IMR-90 (cell line): ENCODE measurements around the gene MRAP. TPM values are rescaled to one million over a fixed set of nuclear protein-coding genes. Genes with fewer than 3 reads are reported as not detected.

Source experiments
- ATAC-seq: fragments of 200-7000 bp; cut with Tn5 transposase; 2 replicates; pipeline ENCODE4 v1.9.1; 2020; ENCODE audit warnings: low read depth, mild to moderate bottlenecking, moderate library complexity
- BruUV-seq: library from RNA; stranded (reverse); fragments of 400-500 nt; replicated peaks from 2 replicates; lab custom pipeline; 2021; lab: Mats Ljungman, UMichigan
- CTCF ChIA-PET: fragments of 300-600 bp; formaldehyde crosslinking; extraction: SDS; loops from one replicate; lab custom pipeline; 2021; ENCODE audit warnings: antibody characterized with exemption; lab: Yijun Ruan, JAX
- POLR2A ChIA-PET: fragments of 300-600 bp; sonication (Branson Sonifier 250); formaldehyde crosslinking; loops from one replicate; lab custom pipeline; 2022; ENCODE audit warnings: antibody characterized with exemption; ENCODE audit not compliant: unreplicated experiment; lab: Charles Lee
- DNase-seq: peaks from one replicate; pipeline ENCODE4 v3.0.0; 2013
- H2AFZ ChIP-seq: replicated peaks from 2 replicates; pipeline ENCODE3; 2013; ENCODE audit warnings: low read length, mild to moderate bottlenecking; ENCODE audit not compliant: poor library complexity
- H2AK5ac ChIP-seq: 2 replicates; pipeline ENCODE4 v1.6.1; 2013; ENCODE audit warnings: low read depth, low read length, inconsistent platforms
- H2AK9ac ChIP-seq: replicated peaks from 2 replicates; pipeline ENCODE3; 2013; ENCODE audit warnings: mild to moderate bottlenecking, low read depth, low read length, moderate library complexity; ENCODE audit not compliant: poor library complexity
- H2BK120ac ChIP-seq: 2 replicates; pipeline ENCODE4 v1.6.1; 2013; ENCODE audit warnings: low read depth, low read length, inconsistent platforms
- H2BK15ac ChIP-seq: 3 replicates; pipeline ENCODE4 v1.6.1; 2013; ENCODE audit warnings: low read depth, low read length, inconsistent platforms
- H2BK20ac ChIP-seq: 2 replicates; pipeline ENCODE4 v1.6.1; 2013; ENCODE audit warnings: low read depth, mild to moderate bottlenecking, inconsistent platforms, low read length, moderate library complexity
- H2BK5ac ChIP-seq: 2 replicates; pipeline ENCODE4 v1.6.1; 2013; ENCODE audit warnings: mild to moderate bottlenecking, low read depth, low read length, inconsistent platforms; ENCODE audit not compliant: poor library complexity, severe bottlenecking
- H3K14ac ChIP-seq: replicated peaks from 2 replicates; pipeline ENCODE4 v1.6.1; 2013; ENCODE audit warnings: low read depth, low read length, inconsistent platforms
- H3K18ac ChIP-seq: 2 replicates; pipeline ENCODE4 v1.6.1; 2013; ENCODE audit warnings: low read depth, low read length, control low read depth
- H3K23ac ChIP-seq: 2 replicates; pipeline ENCODE4 v1.6.1; 2013; ENCODE audit warnings: low read depth, low read length, inconsistent platforms
- H3K27ac ChIP-seq: 2 replicates; pipeline ENCODE4 v1.5.1; 2013; ENCODE audit warnings: mild to moderate bottlenecking, control low read depth, low read length; ENCODE audit not compliant: insufficient read depth
- H3K27me3 ChIP-seq: 2 replicates; pipeline ENCODE4 v1.6.1; 2013; ENCODE audit warnings: low read length; ENCODE audit not compliant: control insufficient read depth, insufficient read depth
- H3K36me3 ChIP-seq: 2 replicates; pipeline ENCODE4 v1.6.1; 2013; ENCODE audit warnings: low read length, mixed read lengths; ENCODE audit not compliant: control insufficient read depth, insufficient read depth
- H3K4ac ChIP-seq: 2 replicates; pipeline ENCODE4 v1.6.1; 2013; ENCODE audit warnings: low read depth, low read length, inconsistent platforms
- H3K4me1 ChIP-seq: 2 replicates; pipeline ENCODE4 v1.6.1; 2013; ENCODE audit warnings: low read length, mixed read lengths; ENCODE audit not compliant: control insufficient read depth, insufficient read depth
- H3K4me2 ChIP-seq: 2 replicates; pipeline ENCODE4 v1.6.1; 2013; ENCODE audit warnings: low read depth, mild to moderate bottlenecking, control low read depth, low read length, moderate library complexity
- H3K4me3 ChIP-seq: 2 replicates; pipeline ENCODE4 v1.5.1; 2013; ENCODE audit warnings: low read depth, mild to moderate bottlenecking, control low read depth, low read length, moderate library complexity; ENCODE audit not compliant: insufficient read depth
- H3K56ac ChIP-seq: 2 replicates; pipeline ENCODE4 v1.6.1; 2013; ENCODE audit warnings: low read length, inconsistent platforms; ENCODE audit not compliant: insufficient read depth; ENCODE audit errors: extremely low read depth
- H3K79me1 ChIP-seq, 2 experiments: 2 replicates each; pipeline ENCODE4 v1.6.1; 2013; ENCODE audit warnings: low read length in 2 of 2, inconsistent platforms in 1 of 2, low read depth in 1 of 2
- H3K9ac ChIP-seq: 2 replicates; pipeline ENCODE4 v1.6.1; 2013; ENCODE audit warnings: low read depth, low read length, control low read depth
- H3K9me1 ChIP-seq: 2 replicates; pipeline ENCODE4 v1.6.1; 2013; ENCODE audit warnings: low read length, inconsistent platforms; ENCODE audit not compliant: insufficient read depth
- H3K9me3 ChIP-seq: 2 replicates; pipeline ENCODE4 v1.6.1; 2013; ENCODE audit warnings: low read length; ENCODE audit not compliant: control insufficient read depth, insufficient read depth
- H4K20me1 ChIP-seq: 2 replicates; pipeline ENCODE4 v1.6.1; 2013; ENCODE audit warnings: low read length, inconsistent platforms; ENCODE audit not compliant: insufficient read depth
- H4K5ac ChIP-seq: 2 replicates; pipeline ENCODE4 v1.6.1; 2013; ENCODE audit warnings: mild to moderate bottlenecking, low read depth, low read length, control low read depth
- H4K8ac ChIP-seq, 2 experiments: 2 replicates each; pipeline ENCODE4 v1.6.1; 2013; ENCODE audit warnings: low read depth in 2 of 2, low read length in 2 of 2, control low read depth in 1 of 2, inconsistent platforms in 1 of 2
- H4K91ac ChIP-seq: 2 replicates; pipeline ENCODE4 v1.6.1; 2013; ENCODE audit warnings: low read depth, low read length, inconsistent platforms; ENCODE audit not compliant: insufficient read depth
- CEBPB ChIP-seq: IDR thresholded peaks from 2 replicates; pipeline ENCODE4 v1.6.1; 2012; ENCODE audit warnings: low read depth, low read length, improper control_type of control experiment
- CHD1 ChIP-seq: IDR thresholded peaks from 2 replicates; pipeline ENCODE4 v1.6.1; 2012; ENCODE audit warnings: low read depth, low read length, improper control_type of control experiment
- POLR2A ChIP-seq: IDR thresholded peaks from 2 replicates; pipeline ENCODE4 v1.6.1; 2012; ENCODE audit warnings: mild to moderate bottlenecking, low read depth, low read length
- RFX5 ChIP-seq: IDR thresholded peaks from 2 replicates; pipeline ENCODE4 v1.8.0; 2012; ENCODE audit warnings: low read depth, mild to moderate bottlenecking, low read length, moderate library complexity
- WGBS, 2 experiments: methylation state at CpG; one replicate each; pipeline versions ENCODE4 v1.1.5 to v1.1.7; 2013; ENCODE audit warnings: missing lambda C conversion rate in 2 of 2; ENCODE audit not compliant: insufficient read length in 1 of 2; ENCODE audit errors: extremely low coverage in 2 of 2; 5-methylcytosine and 5-hydroxymethylcytosine counted together
- dilution Hi-C: fragments of 300-500 bp; cut with HindIII; formaldehyde crosslinking; loops from one replicate; pipeline ENCODE4 v1.14.3; 2018; ENCODE audit warnings: low sequenced_read_pairs; ENCODE audit not compliant: unreplicated experiment
- in situ Hi-C: fragments of 300-500 bp; cut with MboI; formaldehyde crosslinking; loops from 3 replicates; pipeline ENCODE4 v1.14.3; 2019; ENCODE audit warnings: low sequenced_read_pairs, inconsistent platforms, mixed read lengths
- intact Hi-C: fragments of 100-400 bp; cut with micrococcal nuclease; formaldehyde crosslinking; loops from 2 replicates; pipeline ENCODE4 v1.10.0; 2022
- polyA plus RNA-seq, 3 experiments: library from polyadenylated mRNA; depleted of rRNA; stranded (reverse); fragments of >200 nt; gene quantifications; 2 replicates each; pipeline ENCODE4 v1.2.3, GENCODE V29; 2012; ENCODE audit warnings: low replicate concordance in 1 of 3
- total RNA-seq: library from RNA; depleted of rRNA; stranded (reverse); fragments of >200 nt; gene quantifications from 2 replicates; pipeline ENCODE4 v1.2.3, GENCODE V29; 2012
- TF ChIP-seq, protein P1 (sequence below): conservative IDR thresholded peaks from 2 replicates; pipeline ENCODE4 v1.5.1; 2012; ENCODE audit warnings: mild to moderate bottlenecking, low read depth, low read length, improper control_type of control experiment

The MRAP gene
- total and polyA plus RNA-seq, 2 of the 4 experiments (the other 2 are of a cell fraction) = not detected

DNA sequence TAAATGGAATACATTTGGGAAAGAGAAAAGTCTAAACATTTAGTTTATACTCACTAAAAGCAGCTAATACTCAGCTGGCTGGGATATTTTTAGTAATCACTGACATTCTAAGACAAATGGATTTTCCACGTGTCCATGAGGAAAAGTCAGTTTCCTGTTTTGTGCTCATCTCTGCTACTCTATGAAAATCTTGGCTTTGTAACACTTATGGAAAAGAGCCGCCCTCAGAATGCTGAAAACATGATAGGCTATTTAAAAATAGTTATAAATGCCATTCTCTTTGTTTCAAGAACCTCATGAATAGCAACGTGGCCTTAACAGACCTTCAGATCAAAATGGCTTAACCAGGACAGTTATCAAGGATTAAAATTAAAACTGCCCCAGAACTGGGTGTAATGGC, 29.9 kb downstream of the MRAP start:
- H3K27ac ChIP-seq = peak overlapping the region; percentile 22; the same call in 1 of the 2 replicates
- peak overlapping the region; percentile 24 for H2BK5ac ChIP-seq
- H3K27me3 ChIP-seq = no peaks in the 10 kb centered on the region
- H3K4me3 ChIP-seq = no peak overlapping the region
- H3K56ac ChIP-seq = no peak overlapping the region
- 0 out of 2 replicates have a peak overlapping the region, but pooled peaks have one; percentile 63 for H2BK120ac ChIP-seq
- peak; percentile 30; the same call in 1 of the 2 replicates for ATAC-seq
- H3K36me3 ChIP-seq = peaks cover 38% of the 10 kb centered on the region
- no peak overlapping the region for H3K18ac ChIP-seq
- no CpG with 5 or more reads among the region's 3 CpGs for WGBS, 2 experiments
- H3K79me1 ChIP-seq = peaks cover 6 to 26% of the 10 kb centered on the region in 2 experiments; a peak in 3 of 4 replicates
- DNase-seq = peak; percentile 64
- no peak overlapping the region for H3K9ac ChIP-seq
- no peak overlapping the region; the same call in 1 of the 2 replicates for H2AK5ac ChIP-seq
- no peak overlapping the region; a peak in 1 of 4 replicates for H4K8ac ChIP-seq
- ChIA-PET POLR2A (no interaction called here), CTCF (no interaction called here)
- dilution Hi-C loops (no loop called here), intact Hi-C loops (loop anchor here (1.0 kb wide), 1 partner anchor 273 kb away; no protein-coding TSS in a partner anchor), in situ Hi-C loops (no loop called here)
- peak overlapping the region; percentile 70 for H2AK9ac ChIP-seq
- H3K9me3 ChIP-seq = no peaks in the 10 kb centered on the region
- no TSS peak for BruUV-seq
- no peak overlapping the region for H3K23ac ChIP-seq
- H4K5ac ChIP-seq = no peak overlapping the region
- H2BK20ac ChIP-seq = no peak overlapping the region
- TF ChIP-seq, protein P1, sequence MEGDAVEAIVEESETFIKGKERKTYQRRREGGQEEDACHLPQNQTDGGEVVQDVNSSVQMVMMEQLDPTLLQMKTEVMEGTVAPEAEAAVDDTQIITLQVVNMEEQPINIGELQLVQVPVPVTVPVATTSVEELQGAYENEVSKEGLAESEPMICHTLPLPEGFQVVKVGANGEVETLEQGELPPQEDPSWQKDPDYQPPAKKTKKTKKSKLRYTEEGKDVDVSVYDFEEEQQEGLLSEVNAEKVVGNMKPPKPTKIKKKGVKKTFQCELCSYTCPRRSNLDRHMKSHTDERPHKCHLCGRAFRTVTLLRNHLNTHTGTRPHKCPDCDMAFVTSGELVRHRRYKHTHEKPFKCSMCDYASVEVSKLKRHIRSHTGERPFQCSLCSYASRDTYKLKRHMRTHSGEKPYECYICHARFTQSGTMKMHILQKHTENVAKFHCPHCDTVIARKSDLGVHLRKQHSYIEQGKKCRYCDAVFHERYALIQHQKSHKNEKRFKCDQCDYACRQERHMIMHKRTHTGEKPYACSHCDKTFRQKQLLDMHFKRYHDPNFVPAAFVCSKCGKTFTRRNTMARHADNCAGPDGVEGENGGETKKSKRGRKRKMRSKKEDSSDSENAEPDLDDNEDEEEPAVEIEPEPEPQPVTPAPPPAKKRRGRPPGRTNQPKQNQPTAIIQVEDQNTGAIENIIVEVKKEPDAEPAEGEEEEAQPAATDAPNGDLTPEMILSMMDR = no peak
- TF ChIP-seq CEBPB = no peak
- no peak for TF ChIP-seq RFX5
- no peak for TF ChIP-seq CHD1
- no peak for TF ChIP-seq POLR2A
- H4K20me1 ChIP-seq = no peaks in the 10 kb centered on the region; the same call in 1 of the 2 replicates
- H3K14ac ChIP-seq = peak overlapping the region; percentile 25; the same call in 1 of the 2 replicates
- peak overlapping the region; percentile 31; the same call in 1 of the 2 replicates for H3K4ac ChIP-seq
- H2AFZ ChIP-seq = no peak overlapping the region
- peaks cover 10% of the 10 kb centered on the region for H3K9me1 ChIP-seq
- H3K4me1 ChIP-seq = peaks cover 9% of the 10 kb centered on the region
- H3K4me2 ChIP-seq = no peak overlapping the region
- H2BK15ac ChIP-seq = no peak overlapping the region; the same call in 2 of the 3 replicates
- H4K91ac ChIP-seq = no peak overlapping the region
